NCI-H2171 treated with DMSO at 0.1 percent for 48 hours (cell line): ENCODE results near the gene HRC.

Experiments used
- DNase-seq: peaks from one replicate; lab custom pipeline; 2025; lab: John Stamatoyannopoulos, UW

The HRC gene

GRCh38 chr19:49114630-49115363 lies 40.4 kb downstream of the HRC start:
- DNase-seq, result peak; percentile 67

GRCh38 chr19:49113762-49114629 lies 41.2 kb downstream of the HRC start, which contains the start of gene LIN7B:
LIN7B (plus strand) TSS chr19:49114370; CDS start chr19:49114405, 35 bp downstream.
- DNase-seq, result peak; percentile 88

- DNase-seq, result no peak
These were observed 43.8 kb downstream of the HRC start for GRCh38 chr19:49111218-49111998.

GRCh38 chr19:49110567-49110966 lies 44.6 kb downstream of the HRC start:
- DNase-seq, result no peak

- DNase-seq, result no peak
These were observed 45.5 kb downstream of the HRC start for GRCh38 chr19:49109569-49110233.

GRCh38 chr19:49109051-49109450 lies 46.1 kb downstream of the HRC start:
- DNase-seq, result no peak

GRCh38 chr19:49107625-49108459 lies 47.4 kb downstream of the HRC start:
- no peak for DNase-seq

GRCh38 chr19:49106648-49107135 lies 48.5 kb downstream of the HRC start:
- DNase-seq, result peak; percentile 28

GRCh38 chr19:49104229-49104864 lies 50.8 kb downstream of the HRC start:
- peak; percentile 94 for DNase-seq

- DNase-seq, result peak; percentile 63
These were observed 51.7 kb downstream of the HRC start for GRCh38 chr19:49103331-49104085.

GRCh38 chr19:49102303-49102702 lies 52.9 kb downstream of the HRC start:
- no peak for DNase-seq
